Loucy (cell line): ENCODE measurements around the gene NARS2.

Source experiments
- CTCF ChIP-seq: fragments of 200-600 bp; sonication (generic); conservative IDR thresholded peaks from 2 replicates; pipeline ENCODE4 v1.5.1; 2014; ENCODE audit warnings: mild to moderate bottlenecking, antibody characterized with exemption, low read length
- EZH2phosphoT487 ChIP-seq: fragments of 200-600 bp; IDR thresholded peaks from 2 replicates; pipeline ENCODE4 v1.6.1; 2018; ENCODE audit warnings: antibody characterized with exemption, mild to moderate bottlenecking, moderate library complexity, borderline replicate concordance

- TF ChIP-seq EZH2phosphoT487 (no peak), CTCF (no peak)
Measured at GRCh38 chr11:78460471-78460870, 114.2 kb downstream of the NARS2 start.
